HUES48 (cell line): ENCODE results near the gene MARCKS.

Experiments
- H3K27ac ChIP-seq: one replicate; pipeline ENCODE4 v1.7.0; 2013; ENCODE audit warnings: low read depth, low read length, inconsistent platforms
- H3K27me3 ChIP-seq: 2 replicates; pipeline ENCODE4 v1.6.1; 2013; ENCODE audit warnings: mild to moderate bottlenecking, low read length; ENCODE audit not compliant: control insufficient read depth, insufficient read depth
- H3K36me3 ChIP-seq: 2 replicates; pipeline ENCODE4 v1.6.1; 2013; ENCODE audit warnings: low read length; ENCODE audit not compliant: control insufficient read depth, insufficient read depth
- H3K4me1 ChIP-seq: 2 replicates; pipeline ENCODE4 v1.6.1; 2013; ENCODE audit warnings: mild to moderate bottlenecking, low read length; ENCODE audit not compliant: control insufficient read depth, insufficient read depth
- H3K4me3 ChIP-seq: 2 replicates; pipeline ENCODE4 v1.5.1; 2013; ENCODE audit warnings: mild to moderate bottlenecking, low read depth, low read length
- H3K9ac ChIP-seq: 2 replicates; pipeline ENCODE4 v1.6.1; 2013; ENCODE audit warnings: mild to moderate bottlenecking, low read depth, low read length, moderate library complexity
- H3K9me3 ChIP-seq: 2 replicates; pipeline ENCODE4 v1.6.1; 2013; ENCODE audit warnings: low read length; ENCODE audit not compliant: control insufficient read depth, insufficient read depth

Gene MARCKS

GRCh38 chr6:113856625-113857555 lies at the start of gene MARCKS:
Gene MARCKS, plus strand, starts transcription at chr6:113857345. Its CDS starts 401 bp downstream, at chr6:113857746.
- H3K4me1 ChIP-seq, result peaks cover 12% of the 10 kb centered on the region
- peaks cover 43% of the 10 kb centered on the region for H3K27me3 ChIP-seq
- H3K9ac ChIP-seq, result peak within 1 kb of the TSS; percentile 100
- H3K9me3 ChIP-seq, result no peaks in the 10 kb centered on the region
- peaks cover 13% of the 10 kb centered on the region for H3K36me3 ChIP-seq
- H3K27ac ChIP-seq, result peak within 1 kb of the TSS; percentile 98
- peak within 1 kb of the TSS; percentile 100 for H3K4me3 ChIP-seq

GRCh38 chr6:113809826-113810225 lies 47.3 kb upstream of the MARCKS start:
- Histone ChIP-seq H3K9ac (no peak overlapping the region), H3K27me3 (no peaks in the 10 kb centered on the region), H3K4me1 (0 out of 2 replicates have a peak, but pooled peaks cover 3% of the 10 kb centered on the region), H3K27ac (no peak overlapping the region), H3K9me3 (no peaks in the 10 kb centered on the region), H3K36me3 (no peaks in the 10 kb centered on the region), H3K4me3 (no peak overlapping the region)

GRCh38 chr6:113813142-113813541 lies 44.0 kb upstream of the MARCKS start:
- no peaks in the 10 kb centered on the region for H3K9me3 ChIP-seq
- H3K4me3 ChIP-seq, result no peak overlapping the region
- no peak overlapping the region for H3K27ac ChIP-seq
- no peaks in the 10 kb centered on the region for H3K27me3 ChIP-seq
- 0 out of 2 replicates have a peak, but pooled peaks cover 3% of the 10 kb centered on the region for H3K4me1 ChIP-seq
- H3K9ac ChIP-seq, result no peak overlapping the region
- H3K36me3 ChIP-seq, result no peaks in the 10 kb centered on the region

- Histone ChIP-seq H3K4me3 (no peak overlapping the region), H3K9me3 (no peaks in the 10 kb centered on the region), H3K4me1 (no peaks in the 10 kb centered on the region), H3K27me3 (no peaks in the 10 kb centered on the region), H3K27ac (no peak overlapping the region), H3K9ac (no peak overlapping the region), H3K36me3 (no peaks in the 10 kb centered on the region)
Measured at GRCh38 chr6:113818578-113818977, 38.6 kb upstream of the MARCKS start.

- Histone ChIP-seq H3K9ac (no peak overlapping the region), H3K4me1 (no peaks in the 10 kb centered on the region), H3K36me3 (no peaks in the 10 kb centered on the region), H3K4me3 (no peak overlapping the region), H3K9me3 (no peaks in the 10 kb centered on the region), H3K27ac (no peak overlapping the region), H3K27me3 (no peaks in the 10 kb centered on the region)
Measured at GRCh38 chr6:113819169-113819830, 37.8 kb upstream of the MARCKS start.

- Histone ChIP-seq H3K4me1 (no peaks in the 10 kb centered on the region), H3K9me3 (no peaks in the 10 kb centered on the region), H3K4me3 (no peak overlapping the region), H3K9ac (no peak overlapping the region), H3K27me3 (no peaks in the 10 kb centered on the region), H3K27ac (no peak overlapping the region), H3K36me3 (no peaks in the 10 kb centered on the region)
Measured at GRCh38 chr6:113820761-113821160, 36.4 kb upstream of the MARCKS start.

- no peak overlapping the region for H3K27ac ChIP-seq
- H3K9me3 ChIP-seq, result no peaks in the 10 kb centered on the region
- H3K9ac ChIP-seq, result no peak overlapping the region
- no peaks in the 10 kb centered on the region for H3K27me3 ChIP-seq
- no peak overlapping the region for H3K4me3 ChIP-seq
- H3K4me1 ChIP-seq, result no peaks in the 10 kb centered on the region
- no peaks in the 10 kb centered on the region for H3K36me3 ChIP-seq
Measured at GRCh38 chr6:113821445-113821844, 35.7 kb upstream of the MARCKS start.

GRCh38 chr6:113823916-113824315 lies 33.2 kb upstream of the MARCKS start:
- Histone ChIP-seq H3K36me3 (no peaks in the 10 kb centered on the region), H3K9me3 (no peaks in the 10 kb centered on the region), H3K4me3 (no peak overlapping the region), H3K9ac (no peak overlapping the region), H3K4me1 (no peaks in the 10 kb centered on the region), H3K27ac (no peak overlapping the region), H3K27me3 (no peaks in the 10 kb centered on the region)

GRCh38 chr6:113824411-113824810 lies 32.7 kb upstream of the MARCKS start:
- no peak overlapping the region for H3K27ac ChIP-seq
- no peaks in the 10 kb centered on the region for H3K9me3 ChIP-seq
- H3K27me3 ChIP-seq, result no peaks in the 10 kb centered on the region
- H3K4me1 ChIP-seq, result 0 out of 2 replicates have a peak, but pooled peaks cover under 1% of the 10 kb centered on the region
- H3K9ac ChIP-seq, result no peak overlapping the region
- no peaks in the 10 kb centered on the region for H3K36me3 ChIP-seq
- H3K4me3 ChIP-seq, result no peak overlapping the region

- H3K9me3 ChIP-seq, result no peaks in the 10 kb centered on the region
- H3K9ac ChIP-seq, result no peak overlapping the region
- H3K4me3 ChIP-seq, result no peak overlapping the region
- no peaks in the 10 kb centered on the region for H3K27me3 ChIP-seq
- H3K4me1 ChIP-seq, result 0 out of 2 replicates have a peak, but pooled peaks cover 3% of the 10 kb centered on the region
- no peaks in the 10 kb centered on the region for H3K36me3 ChIP-seq
- no peak overlapping the region for H3K27ac ChIP-seq
Measured at GRCh38 chr6:113824866-113825265, 32.3 kb upstream of the MARCKS start.

GRCh38 chr6:113825781-113826180 lies 31.4 kb upstream of the MARCKS start:
- Histone ChIP-seq H3K9ac (no peak overlapping the region), H3K9me3 (no peaks in the 10 kb centered on the region), H3K4me3 (no peak overlapping the region), H3K36me3 (no peaks in the 10 kb centered on the region), H3K27ac (no peak overlapping the region), H3K27me3 (no peaks in the 10 kb centered on the region), H3K4me1 (0 out of 2 replicates have a peak, but pooled peaks cover 3% of the 10 kb centered on the region)
